GM12878 (cell line): Measurements from ENCODE around the gene SUSD6.

Source experiments
- CREB1 ChIP-seq: IDR thresholded peaks from 2 replicates; pipeline ENCODE4 v1.6.1; 2012; ENCODE audit warnings: low read depth, mild to moderate bottlenecking, inconsistent platforms
- SREBF2 ChIP-seq: IDR thresholded peaks from 2 replicates; pipeline ENCODE4 v1.6.1; 2012; ENCODE audit warnings: mild to moderate bottlenecking, low read length

GRCh38 chr14:69582212-69582611 is 29.2 kb upstream of the SUSD6 start:
- TF ChIP-seq CREB1 = no peak
- no peak for TF ChIP-seq SREBF2
